Neutrophil (primary cell): Measurements from ENCODE around the gene TMEM53.

Source experiments
- H3K27ac ChIP-seq: fragments of 200-600 bp; sonication (generic); 2 replicates; pipeline ENCODE4 v1.5.1; 2016; ENCODE audit warnings: mild to moderate bottlenecking, moderate library complexity
- H3K27me3 ChIP-seq: fragments of 200-600 bp; sonication (generic); 2 replicates; pipeline ENCODE4 v1.6.0; 2016; ENCODE audit warnings: mild to moderate bottlenecking
- H3K36me3 ChIP-seq: fragments of 200-600 bp; sonication (generic); 2 replicates; pipeline ENCODE4 v1.5.1; 2017
- H3K4me1 ChIP-seq, 2 experiments: fragments of 200-600 bp in 1 of 2; sonication (generic) in 1 of 2; 1 replicate in 1 of 2; 2 replicates in 1 of 2; pipeline versions ENCODE4 v1.5.1 to v1.6.1; 2013 to 2016; ENCODE audit warnings: low read depth in 1 of 2, low read length in 1 of 2, mild to moderate bottlenecking in 1 of 2, moderate library complexity in 1 of 2; ENCODE audit not compliant: control insufficient read depth in 1 of 2, insufficient read depth in 1 of 2
- H3K4me3 ChIP-seq, 2 experiments: fragments of 200-600 bp in 1 of 2; sonication (generic) in 1 of 2; 1 replicate in 1 of 2; 2 replicates in 1 of 2; pipeline ENCODE4 v1.5.1; 2013 to 2016; ENCODE audit warnings: low read depth in 1 of 2, low read length in 1 of 2, mild to moderate bottlenecking in 1 of 2, moderate library complexity in 1 of 2
- H3K9me3 ChIP-seq: fragments of 200-600 bp; sonication (generic); 2 replicates; pipeline ENCODE4 v1.5.1; 2016
- TF ChIP-seq, protein P1 (sequence below): fragments of 200-600 bp; sonication (generic); IDR thresholded peaks from 2 replicates; pipeline ENCODE4 v1.5.1; 2016; ENCODE audit warnings: antibody characterized with exemption

The TMEM53 gene

DNA sequence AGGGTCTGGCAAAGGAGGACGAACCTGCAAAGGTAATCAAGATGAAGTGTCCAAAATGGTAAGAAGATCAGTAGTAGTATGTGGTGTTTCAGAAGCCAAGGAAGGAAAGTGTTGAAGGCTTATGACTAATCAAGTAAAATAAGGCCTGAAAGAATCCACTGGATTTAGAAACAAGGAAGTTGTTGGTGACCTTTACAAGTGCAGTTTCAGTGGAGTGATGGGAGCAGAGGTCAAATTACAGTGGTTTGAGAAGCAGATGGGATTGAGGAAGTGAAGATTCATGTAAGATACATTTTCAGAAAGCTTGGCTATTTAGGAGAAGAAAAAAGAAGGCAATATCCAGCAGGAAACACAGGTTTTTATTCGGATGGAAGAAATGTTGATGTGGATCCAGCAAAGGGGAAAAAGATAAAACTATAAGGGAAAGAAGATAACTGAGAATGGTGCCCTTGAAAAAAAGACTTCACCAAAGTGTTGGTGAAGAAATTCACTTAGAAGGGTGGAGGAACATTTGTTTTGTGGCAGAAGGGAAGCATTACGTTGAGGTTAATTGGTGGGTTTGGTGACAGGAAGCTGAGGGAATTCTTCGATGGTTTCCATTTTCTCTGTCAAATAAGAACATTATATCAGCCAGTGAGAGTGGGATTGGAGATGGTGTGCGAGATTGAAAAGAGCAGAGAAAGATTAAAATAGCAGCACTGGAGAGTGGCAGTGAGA is 2.4 kb upstream of the TMEM53 start:
- Histone ChIP-seq H3K36me3 (no peaks in the 10 kb centered on the region), H3K9me3 (no peaks in the 10 kb centered on the region), H3K4me3 (no peak overlapping the region), H3K27ac (peak overlapping the region; percentile 68), H3K27me3 (no peaks in the 10 kb centered on the region), H3K4me1 (peaks cover 62 to 64% of the 10 kb centered on the region in 2 experiments)
- TF ChIP-seq, protein P1, sequence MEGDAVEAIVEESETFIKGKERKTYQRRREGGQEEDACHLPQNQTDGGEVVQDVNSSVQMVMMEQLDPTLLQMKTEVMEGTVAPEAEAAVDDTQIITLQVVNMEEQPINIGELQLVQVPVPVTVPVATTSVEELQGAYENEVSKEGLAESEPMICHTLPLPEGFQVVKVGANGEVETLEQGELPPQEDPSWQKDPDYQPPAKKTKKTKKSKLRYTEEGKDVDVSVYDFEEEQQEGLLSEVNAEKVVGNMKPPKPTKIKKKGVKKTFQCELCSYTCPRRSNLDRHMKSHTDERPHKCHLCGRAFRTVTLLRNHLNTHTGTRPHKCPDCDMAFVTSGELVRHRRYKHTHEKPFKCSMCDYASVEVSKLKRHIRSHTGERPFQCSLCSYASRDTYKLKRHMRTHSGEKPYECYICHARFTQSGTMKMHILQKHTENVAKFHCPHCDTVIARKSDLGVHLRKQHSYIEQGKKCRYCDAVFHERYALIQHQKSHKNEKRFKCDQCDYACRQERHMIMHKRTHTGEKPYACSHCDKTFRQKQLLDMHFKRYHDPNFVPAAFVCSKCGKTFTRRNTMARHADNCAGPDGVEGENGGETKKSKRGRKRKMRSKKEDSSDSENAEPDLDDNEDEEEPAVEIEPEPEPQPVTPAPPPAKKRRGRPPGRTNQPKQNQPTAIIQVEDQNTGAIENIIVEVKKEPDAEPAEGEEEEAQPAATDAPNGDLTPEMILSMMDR = no peak

DNA sequence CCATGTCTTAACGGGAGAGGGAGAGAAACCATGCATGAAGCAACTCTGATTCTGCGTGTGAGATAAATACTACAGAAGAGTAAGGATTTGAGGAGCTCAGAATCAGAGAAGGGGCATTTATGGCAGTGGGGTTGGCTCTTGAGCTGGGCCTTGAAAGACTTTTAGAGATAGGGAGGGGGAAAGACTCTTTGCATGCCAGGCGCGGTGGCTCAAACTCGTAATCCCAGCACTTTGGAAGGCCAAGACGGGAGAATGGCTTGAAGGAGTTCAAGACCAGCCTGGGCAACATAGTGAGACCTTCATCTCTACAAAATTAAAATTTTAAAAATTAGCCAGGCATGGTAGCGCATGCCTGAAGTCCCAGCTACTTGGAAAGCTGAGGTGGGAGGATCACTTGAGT is 905 bp upstream of the TMEM53 start:
- TF ChIP-seq, protein P1 = no peak
- Histone ChIP-seq H3K9me3 (no peaks in the 10 kb centered on the region), H3K4me1 (peaks cover 65 to 66% of the 10 kb centered on the region in 2 experiments), H3K4me3 (peak overlapping the region; percentile 77 to 91), H3K27ac (peak overlapping the region; percentile 88), H3K27me3 (no peaks in the 10 kb centered on the region), H3K36me3 (no peaks in the 10 kb centered on the region)

DNA sequence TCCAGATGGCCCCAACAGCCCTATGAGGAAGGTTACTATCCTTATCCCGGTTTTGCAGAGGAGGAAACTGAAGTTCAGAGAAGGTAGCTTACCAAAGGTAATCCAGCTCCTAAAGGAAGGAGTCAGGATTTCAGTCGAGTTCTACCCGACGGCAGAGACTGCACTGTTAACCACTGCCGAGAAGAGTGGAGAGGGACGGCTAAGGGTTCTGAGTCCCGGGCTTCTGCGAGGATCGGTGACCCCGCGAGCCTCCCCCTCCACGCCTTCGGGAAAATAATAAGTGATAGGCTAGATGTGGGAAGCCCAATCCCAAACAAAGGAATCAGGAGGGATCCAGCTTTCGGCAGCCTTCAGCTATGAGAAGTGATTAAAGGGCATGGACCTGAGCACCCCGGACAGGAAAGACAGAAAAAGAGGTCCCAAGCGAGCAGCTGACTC is 587 bp downstream of the TMEM53 start:
- Histone ChIP-seq H3K9me3 (no peaks in the 10 kb centered on the region), H3K4me3 (peak overlapping the region; percentile 77 to 91), H3K4me1 (peaks cover 65 to 66% of the 10 kb centered on the region in 2 experiments), H3K27me3 (no peaks in the 10 kb centered on the region), H3K27ac (peak overlapping the region; percentile 88), H3K36me3 (no peaks in the 10 kb centered on the region)
- TF ChIP-seq, protein P1 = no peak

DNA sequence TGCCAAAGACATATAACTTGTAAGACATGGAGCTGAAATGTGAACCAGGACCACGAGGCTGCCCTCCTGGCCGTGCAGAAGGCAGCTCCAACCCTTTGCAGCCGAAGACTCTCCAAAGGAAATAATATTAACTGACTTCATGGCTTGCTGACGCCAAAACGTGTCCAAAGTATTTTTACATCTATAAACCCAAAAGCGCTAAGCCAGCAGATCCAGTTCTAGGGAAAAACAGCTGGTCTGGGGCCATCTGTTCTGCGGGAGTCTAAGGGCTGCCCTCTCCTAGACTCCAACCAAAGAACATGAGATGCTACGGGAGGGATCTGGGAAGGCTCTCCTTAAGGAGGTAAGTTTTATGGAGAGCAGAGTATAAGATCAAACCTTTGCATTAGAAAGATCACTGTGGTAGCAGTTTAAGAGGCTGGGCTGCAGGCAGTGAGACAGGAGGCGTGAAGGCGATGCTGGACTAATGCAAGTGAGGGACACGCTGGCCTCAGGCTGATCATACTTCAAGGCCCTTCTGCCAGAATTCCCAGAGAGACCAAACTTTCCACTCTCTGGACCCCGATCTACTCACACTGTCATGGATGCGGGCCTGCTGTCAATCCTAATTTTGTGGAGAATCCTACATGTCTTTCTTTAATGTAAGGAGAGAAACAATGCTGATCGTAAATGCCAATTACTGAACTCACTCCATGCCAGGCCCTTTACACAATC is 1.2 kb downstream of the TMEM53 start:
- H3K27me3 ChIP-seq = no peaks in the 10 kb centered on the region
- H3K27ac ChIP-seq = peak overlapping the region; percentile 88
- peak overlapping the region; percentile 77 to 91 for H3K4me3 ChIP-seq
- no peaks in the 10 kb centered on the region for H3K36me3 ChIP-seq
- TF ChIP-seq, protein P1 = no peak
- H3K4me1 ChIP-seq = peaks cover 60% of the 10 kb centered on the region in 2 experiments
- H3K9me3 ChIP-seq = no peaks in the 10 kb centered on the region

DNA sequence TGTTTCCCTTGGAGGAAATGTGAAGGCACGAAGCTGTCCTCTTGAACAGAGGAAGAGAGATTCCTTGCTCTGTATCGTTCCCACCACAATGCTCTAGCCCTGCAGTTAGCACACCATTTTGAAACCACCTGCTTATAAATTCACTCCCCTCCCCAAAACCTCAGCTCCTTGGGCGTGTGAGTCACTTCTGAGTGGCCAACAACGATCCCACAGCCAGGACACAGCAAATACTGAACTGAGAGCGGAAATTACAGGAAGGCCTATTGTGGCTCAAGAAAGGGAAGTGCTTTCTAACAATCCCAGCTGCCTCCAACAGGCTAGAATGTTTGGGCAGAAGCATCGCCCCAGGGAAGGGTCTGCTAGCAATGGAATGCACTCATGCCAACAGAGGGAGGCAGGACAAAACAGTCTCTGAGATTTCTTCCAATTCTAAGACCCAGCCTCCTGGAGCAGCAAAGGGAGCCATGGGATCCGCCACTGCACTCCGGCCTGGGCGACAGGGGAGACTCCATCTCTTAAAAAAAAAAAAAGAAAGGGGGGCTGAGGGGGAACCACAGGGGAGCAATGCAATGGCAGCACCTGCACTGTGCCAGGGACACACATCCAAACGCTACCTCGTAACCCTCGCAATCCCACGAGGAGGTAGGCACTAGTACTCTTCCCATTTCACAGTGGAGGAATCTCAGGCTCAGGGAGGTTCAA is 1.9 kb downstream of the TMEM53 start:
- peak overlapping the region; percentile 88 for H3K27ac ChIP-seq
- peaks cover 53% of the 10 kb centered on the region in 2 experiments for H3K4me1 ChIP-seq
- H3K4me3 ChIP-seq = peak overlapping the region; percentile 14 to 91
- H3K27me3 ChIP-seq = no peaks in the 10 kb centered on the region
- H3K9me3 ChIP-seq = no peaks in the 10 kb centered on the region
- H3K36me3 ChIP-seq = no peaks in the 10 kb centered on the region
- TF ChIP-seq, protein P1 = peak; percentile 56
